K562 (cell line): ENCODE data around the gene PARK7. TPM values are rescaled to one million over a fixed set of nuclear protein-coding genes. Genes with fewer than 3 reads are reported as not detected.
A peak's percentile ranks its signal among the peaks of the same experiment; 100 is the strongest.

Source experiments
- CCAR2 ChIP-seq: fragments of 200-400 bp; formaldehyde crosslinking; IDR thresholded peaks from 2 replicates; pipeline ENCODE4 v1.6.1; 2017; ENCODE audit warnings: mild to moderate bottlenecking, low read depth, low read length
- HNRNPK ChIP-seq: fragments of 200-400 bp; formaldehyde crosslinking; IDR thresholded peaks from one replicate; pipeline ENCODE4 v1.6.1; 2018; ENCODE audit warnings: mild to moderate bottlenecking, low read depth, low read length; ENCODE audit not compliant: poor library complexity, severe bottlenecking
- L3MBTL2 ChIP-seq: fragments of 450-650 bp; IDR thresholded peaks from 2 replicates; pipeline ENCODE4 v1.6.1; 2016; ENCODE audit warnings: mild to moderate bottlenecking, moderate library complexity
- NCOA6 ChIP-seq: fragments of 450-650 bp; IDR thresholded peaks from 2 replicates; pipeline ENCODE4 v1.6.1; 2017; ENCODE audit warnings: mild to moderate bottlenecking
- NFATC3 ChIP-seq: fragments of 450-650 bp; IDR thresholded peaks from 2 replicates; pipeline ENCODE4 v1.6.1; 2017; ENCODE audit warnings: mild to moderate bottlenecking
- OTX1 ChIP-seq: fragments of 450-650 bp; formaldehyde crosslinking; IDR thresholded peaks from 2 replicates; pipeline ENCODE4 v1.4.0; 2022; ENCODE audit warnings: mild to moderate bottlenecking
- PURB ChIP-seq: sonication (generic); formaldehyde crosslinking; IDR thresholded peaks from 2 replicates; pipeline ENCODE4 v1.9.0; 2021; ENCODE audit warnings: low read depth, mild to moderate bottlenecking, missing genetic modification reagents
- SIN3A ChIP-seq, 2 experiments: fragments of 150-350 bp in 1 of 2; IDR thresholded peaks; 2 replicates each; pipeline ENCODE4 v1.6.1; 2011 to 2016; ENCODE audit warnings: borderline replicate concordance in 2 of 2, low read depth in 2 of 2, low read length in 2 of 2, mild to moderate bottlenecking in 2 of 2, moderate library complexity in 2 of 2; ENCODE audit not compliant: control insufficient read depth in 1 of 2
- TSC22D4 ChIP-seq: fragments of 450-650 bp; IDR thresholded peaks from 2 replicates; pipeline ENCODE4 v1.6.1; 2016; ENCODE audit warnings: missing genetic modification characterization, missing biosample characterization, control low read depth
- polyA plus RNA-seq, 8 experiments: library from polyadenylated mRNA; depleted of rRNA in 4 of 8; stranded (reverse) in 5 of 8; unstranded in 3 of 8; fragments of >200 nt; fragmentation: Nextera tagmentation in 2 of 8; fragmentation: Illumina TruSeq in 1 of 8; extraction: Ambion mirVana in 2 of 8; extraction: Trizol in 1 of 8; gene quantifications; 2 replicates each; pipeline versions ENCODE4 v1.2.1 to v1.2.3, GENCODE V29; 2011 to 2014; ENCODE audit warnings: inconsistent platforms in 1 of 8, missing spikeins in 1 of 8
- total RNA-seq, 7 experiments: library from RNA; depleted of rRNA in 6 of 7; stranded (reverse); fragments of >200 nt in 6 of 7; fragmentation: Illumina TruSeq in 2 of 7; extraction: Trizol in 2 of 7; gene quantifications; 2 replicates each; pipeline versions ENCODE4 v1.2.1 to v1.2.3, GENCODE V29; 2011 to 2021; ENCODE audit warnings: low replicate concordance in 1 of 7
- TF ChIP-seq, protein P1 (sequence below), 2 experiments: fragments of 450-650 bp; IDR thresholded peaks; 2 replicates each; pipeline ENCODE4 v1.6.1; 2016; ENCODE audit warnings: mild to moderate bottlenecking in 2 of 2, borderline replicate concordance in 1 of 2, low read depth in 1 of 2, moderate library complexity in 1 of 2
- TF ChIP-seq, protein P2 (sequence below), 2 experiments: fragments of 150-350 bp in 1 of 2; IDR thresholded peaks; 2 replicates each; pipeline ENCODE4 v1.6.1; 2012 to 2016; ENCODE audit warnings: low read depth in 2 of 2, low read length in 2 of 2, mild to moderate bottlenecking in 1 of 2, moderate library complexity in 1 of 2
- TF ChIP-seq, protein P3 (sequence below): fragments of 250-450 bp; sonication (Bioruptor Pico); IDR thresholded peaks from 2 replicates; pipeline ENCODE4 v1.5.0; 2021; ENCODE audit warnings: mild to moderate bottlenecking, borderline replicate concordance

PARK7 gene
- total and polyA plus RNA-seq, 9 of the 15 experiments (the other 6 are each of a cell fraction or from before 2014, with no cell fraction given), result 374 to 1,298 (median 484) TPM

DNA sequence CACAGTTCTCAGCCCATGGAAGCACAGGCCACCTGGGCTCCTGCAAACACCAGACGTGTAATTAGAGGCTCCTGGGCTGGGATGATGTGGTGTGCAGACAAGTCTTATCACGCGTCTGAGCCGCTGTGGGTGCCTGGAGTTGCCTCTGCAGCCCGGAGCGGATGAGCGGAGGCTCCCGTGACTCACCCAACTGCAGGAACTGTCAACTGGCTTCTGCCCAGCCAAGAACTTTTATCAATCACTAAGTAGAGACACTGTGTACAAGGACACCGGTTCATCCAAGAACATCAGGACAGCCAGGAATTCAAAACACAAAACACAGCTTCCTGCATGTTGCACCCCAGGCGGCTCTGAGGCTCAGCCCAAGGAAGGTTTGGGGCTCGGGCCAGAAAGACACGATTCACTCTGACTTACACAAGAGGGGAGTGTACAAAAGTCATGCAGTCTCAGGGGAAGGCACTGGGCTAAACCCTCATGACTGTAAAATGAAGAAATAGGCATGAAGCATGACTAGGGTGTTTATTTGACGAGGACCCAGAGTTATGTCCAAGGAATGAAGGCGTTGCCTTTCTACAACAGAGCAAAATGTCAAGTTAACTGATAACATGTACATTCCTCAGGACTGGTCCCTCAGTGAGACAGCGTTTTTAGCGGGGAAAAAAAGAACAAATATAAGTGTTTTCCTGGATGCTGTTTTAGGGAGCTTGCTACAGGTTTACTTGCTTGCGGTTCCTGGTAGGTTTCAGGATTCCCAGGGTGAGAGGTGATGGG, 43.5 kb downstream of the PARK7 start (continued):
- TF ChIP-seq, protein P1, sequence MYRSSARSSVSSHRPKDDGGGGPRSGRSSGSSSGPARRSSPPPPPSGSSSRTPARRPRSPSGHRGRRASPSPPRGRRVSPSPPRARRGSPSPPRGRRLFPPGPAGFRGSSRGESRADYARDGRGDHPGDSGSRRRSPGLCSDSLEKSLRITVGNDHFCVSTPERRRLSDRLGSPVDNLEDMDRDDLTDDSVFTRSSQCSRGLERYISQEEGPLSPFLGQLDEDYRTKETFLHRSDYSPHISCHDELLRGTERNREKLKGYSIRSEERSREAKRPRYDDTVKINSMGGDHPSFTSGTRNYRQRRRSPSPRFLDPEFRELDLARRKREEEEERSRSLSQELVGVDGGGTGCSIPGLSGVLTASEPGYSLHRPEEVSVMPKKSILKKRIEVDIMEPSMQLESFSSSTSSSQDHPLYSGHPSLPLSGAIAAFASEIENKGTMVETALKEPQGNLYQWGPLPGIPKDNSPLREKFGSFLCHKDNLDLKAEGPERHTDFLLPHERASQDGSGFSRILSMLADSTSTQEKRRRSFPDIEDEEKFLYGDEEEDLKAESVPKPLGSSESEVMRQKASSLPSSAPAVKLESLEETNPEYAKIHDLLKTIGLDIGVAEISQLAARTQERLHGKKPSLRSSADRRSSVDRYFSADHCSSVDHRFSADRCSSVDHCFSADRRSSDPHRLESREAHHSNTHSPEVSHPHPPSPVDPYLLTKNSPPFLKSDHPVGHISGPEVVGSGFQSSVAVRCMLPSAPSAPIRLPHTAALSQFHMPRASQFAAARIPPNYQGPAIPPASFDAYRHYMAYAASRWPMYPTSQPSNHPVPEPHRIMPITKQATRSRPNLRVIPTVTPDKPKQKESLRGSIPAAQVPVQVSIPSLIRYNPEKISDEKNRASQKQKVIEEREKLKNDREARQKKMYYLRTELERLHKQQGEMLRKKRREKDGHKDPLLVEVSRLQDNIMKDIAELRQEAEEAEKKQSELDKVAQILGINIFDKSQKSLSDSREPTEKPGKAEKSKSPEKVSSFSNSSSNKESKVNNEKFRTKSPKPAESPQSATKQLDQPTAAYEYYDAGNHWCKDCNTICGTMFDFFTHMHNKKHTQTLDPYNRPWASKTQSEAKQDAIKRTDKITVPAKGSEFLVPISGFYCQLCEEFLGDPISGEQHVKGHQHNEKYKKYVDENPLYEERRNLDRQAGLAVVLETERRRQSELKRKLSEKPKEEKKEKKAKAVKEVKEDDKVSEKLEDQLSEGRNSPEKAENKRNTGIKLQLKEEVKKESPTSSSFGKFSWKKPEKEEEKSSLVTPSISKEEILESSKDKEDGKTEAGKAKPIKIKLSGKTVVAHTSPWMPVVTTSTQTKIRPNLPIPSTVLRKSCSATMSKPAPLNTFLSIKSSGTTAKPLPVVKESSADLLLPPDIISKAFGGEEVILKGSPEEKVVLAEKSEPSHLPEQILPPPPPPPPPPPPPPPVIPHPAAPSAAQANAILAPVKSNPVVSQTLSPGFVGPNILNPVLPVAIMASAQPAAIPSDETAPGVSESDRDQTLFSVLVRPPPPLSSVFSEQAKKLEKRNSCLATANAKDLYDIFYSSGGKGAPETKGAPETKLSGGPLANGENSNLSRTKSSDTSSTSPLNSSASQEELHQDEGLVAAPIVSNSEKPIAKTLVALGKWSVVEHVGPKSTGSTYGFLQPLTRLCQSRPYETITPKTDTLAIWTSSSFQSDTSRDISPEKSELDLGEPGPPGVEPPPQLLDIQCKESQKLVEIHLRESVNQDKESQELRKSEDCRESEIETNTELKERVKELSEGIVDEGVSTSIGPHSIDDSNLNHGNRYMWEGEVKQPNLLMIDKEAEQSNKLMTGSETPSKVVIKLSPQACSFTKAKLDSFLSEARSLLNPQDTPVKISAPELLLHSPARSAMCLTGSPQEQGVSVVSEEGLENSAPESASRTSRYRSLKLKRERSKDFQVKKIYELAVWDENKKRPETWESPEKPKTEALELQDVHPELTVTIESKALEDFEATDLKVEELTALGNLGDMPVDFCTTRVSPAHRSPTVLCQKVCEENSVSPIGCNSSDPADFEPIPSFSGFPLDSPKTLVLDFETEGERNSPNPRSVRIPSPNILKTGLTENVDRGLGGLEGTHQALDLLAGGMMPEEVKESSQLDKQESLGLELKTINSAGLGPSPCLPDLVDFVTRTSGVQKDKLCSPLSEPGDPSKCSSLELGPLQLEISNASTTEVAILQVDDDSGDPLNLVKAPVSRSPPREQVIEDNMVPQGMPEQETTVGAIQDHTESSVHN (IDR thresholded peaks at IDR 0.05; ENCODE audit: borderline replicate concordance in 1 of 2, low read depth in 1 of 2), result peak in 1 of 2 experiments; percentile 83; a peak in 1 of 4 replicates
- TF ChIP-seq PURB (CRISPR knock-in tag), result no peak
- TF ChIP-seq HNRNPK, result no peak
- TF ChIP-seq L3MBTL2, result 0 out of 2 replicates have a peak, but pooled peaks have one; percentile 43
- TF ChIP-seq OTX1 (CRISPR knock-in tag), result no peak
- no peak for TF ChIP-seq TSC22D4 (tag)
- TF ChIP-seq, protein P2, sequence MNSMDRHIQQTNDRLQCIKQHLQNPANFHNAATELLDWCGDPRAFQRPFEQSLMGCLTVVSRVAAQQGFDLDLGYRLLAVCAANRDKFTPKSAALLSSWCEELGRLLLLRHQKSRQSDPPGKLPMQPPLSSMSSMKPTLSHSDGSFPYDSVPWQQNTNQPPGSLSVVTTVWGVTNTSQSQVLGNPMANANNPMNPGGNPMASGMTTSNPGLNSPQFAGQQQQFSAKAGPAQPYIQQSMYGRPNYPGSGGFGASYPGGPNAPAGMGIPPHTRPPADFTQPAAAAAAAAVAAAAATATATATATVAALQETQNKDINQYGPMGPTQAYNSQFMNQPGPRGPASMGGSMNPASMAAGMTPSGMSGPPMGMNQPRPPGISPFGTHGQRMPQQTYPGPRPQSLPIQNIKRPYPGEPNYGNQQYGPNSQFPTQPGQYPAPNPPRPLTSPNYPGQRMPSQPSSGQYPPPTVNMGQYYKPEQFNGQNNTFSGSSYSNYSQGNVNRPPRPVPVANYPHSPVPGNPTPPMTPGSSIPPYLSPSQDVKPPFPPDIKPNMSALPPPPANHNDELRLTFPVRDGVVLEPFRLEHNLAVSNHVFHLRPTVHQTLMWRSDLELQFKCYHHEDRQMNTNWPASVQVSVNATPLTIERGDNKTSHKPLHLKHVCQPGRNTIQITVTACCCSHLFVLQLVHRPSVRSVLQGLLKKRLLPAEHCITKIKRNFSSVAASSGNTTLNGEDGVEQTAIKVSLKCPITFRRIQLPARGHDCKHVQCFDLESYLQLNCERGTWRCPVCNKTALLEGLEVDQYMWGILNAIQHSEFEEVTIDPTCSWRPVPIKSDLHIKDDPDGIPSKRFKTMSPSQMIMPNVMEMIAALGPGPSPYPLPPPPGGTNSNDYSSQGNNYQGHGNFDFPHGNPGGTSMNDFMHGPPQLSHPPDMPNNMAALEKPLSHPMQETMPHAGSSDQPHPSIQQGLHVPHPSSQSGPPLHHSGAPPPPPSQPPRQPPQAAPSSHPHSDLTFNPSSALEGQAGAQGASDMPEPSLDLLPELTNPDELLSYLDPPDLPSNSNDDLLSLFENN (IDR thresholded peaks at IDR 0.05; ENCODE audit: low read depth in 2 of 2, low read length in 2 of 2), result no peak; a peak in 2 of 4 replicates
- TF ChIP-seq, protein P3, sequence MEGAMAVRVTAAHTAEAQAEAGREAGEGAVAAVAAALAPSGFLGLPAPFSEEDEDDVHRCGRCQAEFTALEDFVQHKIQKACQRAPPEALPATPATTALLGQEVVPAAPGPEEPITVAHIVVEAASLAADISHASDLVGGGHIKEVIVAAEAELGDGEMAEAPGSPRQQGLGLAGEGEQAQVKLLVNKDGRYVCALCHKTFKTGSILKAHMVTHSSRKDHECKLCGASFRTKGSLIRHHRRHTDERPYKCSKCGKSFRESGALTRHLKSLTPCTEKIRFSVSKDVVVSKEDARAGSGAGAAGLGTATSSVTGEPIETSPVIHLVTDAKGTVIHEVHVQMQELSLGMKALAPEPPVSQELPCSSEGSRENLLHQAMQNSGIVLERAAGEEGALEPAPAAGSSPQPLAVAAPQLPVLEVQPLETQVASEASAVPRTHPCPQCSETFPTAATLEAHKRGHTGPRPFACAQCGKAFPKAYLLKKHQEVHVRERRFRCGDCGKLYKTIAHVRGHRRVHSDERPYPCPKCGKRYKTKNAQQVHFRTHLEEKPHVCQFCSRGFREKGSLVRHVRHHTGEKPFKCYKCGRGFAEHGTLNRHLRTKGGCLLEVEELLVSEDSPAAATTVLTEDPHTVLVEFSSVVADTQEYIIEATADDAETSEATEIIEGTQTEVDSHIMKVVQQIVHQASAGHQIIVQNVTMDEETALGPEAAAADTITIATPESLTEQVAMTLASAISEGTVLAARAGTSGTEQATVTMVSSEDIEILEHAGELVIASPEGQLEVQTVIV (CRISPR knock-in tag), result no peak
- TF ChIP-seq SIN3A (IDR thresholded peaks at IDR 0.05; ENCODE audit: borderline replicate concordance in 2 of 2, control insufficient read depth in 1 of 2, low read depth in 2 of 2, low read length in 2 of 2), result no peak; a peak in 1 of 4 replicates
- no peak for TF ChIP-seq NCOA6
- TF ChIP-seq CCAR2, result no peak
- TF ChIP-seq NFATC3, result no peak
